ENCODE results near the gene AUTS2. TPM values are rescaled to one million over a fixed set of nuclear protein-coding genes. Genes with fewer than 3 reads are reported as not detected.

The AUTS2 gene
- total and polyA plus RNA-seq, 2 experiments from 2014 or later, result 3.0 to 4.4 TPM

DNA sequence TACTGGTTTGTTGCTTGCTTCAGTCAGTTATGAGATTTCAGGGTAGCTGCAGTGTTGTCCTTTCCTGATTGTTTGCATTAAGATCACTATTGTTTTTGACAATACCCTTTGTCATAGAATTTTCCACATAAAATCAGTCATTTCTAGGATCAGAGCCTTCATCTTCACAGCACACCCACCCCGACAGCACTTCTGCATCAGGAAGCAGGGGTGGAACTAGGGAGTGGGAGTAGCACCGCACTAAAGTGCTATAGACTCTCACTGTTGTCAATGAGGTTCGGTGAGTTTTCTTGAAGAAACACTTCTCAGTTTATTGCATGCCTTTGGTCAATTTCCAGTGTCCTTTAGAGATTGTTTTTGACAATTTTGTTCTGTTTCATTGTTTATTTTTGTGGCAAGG is 632.5 kb downstream of the AUTS2 start:
- WGBS, 2 experiments (ENCODE audit: low coverage in 1 of 2, low lambda C conversion rate in 2 of 2, missing lambda C conversion rate in 2 of 2), result 64 to 73% methylated on average over 3 of the region's 3 CpGs

DNA sequence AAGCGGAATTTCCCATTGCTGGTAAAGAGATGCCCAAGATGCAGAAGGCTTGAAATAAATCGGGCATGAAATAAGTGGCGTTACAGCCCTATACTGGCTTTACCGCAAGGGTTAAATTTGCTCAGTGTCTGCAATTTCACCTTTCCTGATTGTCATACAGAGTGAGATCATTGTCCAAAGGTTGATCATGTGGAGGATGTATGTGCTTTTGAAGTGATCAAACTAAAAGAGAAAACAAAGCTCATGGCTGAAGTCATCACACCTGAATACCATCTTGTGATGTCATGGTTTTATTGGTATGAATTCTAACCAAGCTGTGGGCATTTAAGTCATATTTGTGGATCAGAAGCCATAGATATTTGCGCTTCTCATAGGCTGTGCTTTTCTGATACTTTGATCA is 635.5 kb downstream of the AUTS2 start:
- Histone ChIP-seq H3K9ac (no peak overlapping the region), H3K9me3 (ENCODE audit: low read depth) (peaks cover 12% of the 10 kb centered on the region), H3K79me2 (ENCODE audit: insufficient read depth) (no peaks in the 10 kb centered on the region), H3K4me3 (no peak overlapping the region), H3K36me3 (ENCODE audit: low read depth) (no peaks in the 10 kb centered on the region), H3F3A (ENCODE audit: insufficient read depth) (no peaks in the 10 kb centered on the region), H3K4me1 (ENCODE audit: insufficient read depth) (no peaks in the 10 kb centered on the region), H3K27ac (no peak overlapping the region), H2AFZ (no peak overlapping the region), H3K4me2 (ENCODE audit: unreplicated experiment) (no peak overlapping the region), H4K20me1 (ENCODE audit: insufficient read depth) (no peaks in the 10 kb centered on the region), H3K9me2 (ENCODE audit: insufficient read depth) (no peaks in the 10 kb centered on the region), H3K27me3 (replicated peaks; ENCODE audit: insufficient read depth) (no peaks in the 10 kb centered on the region)
- WGBS, 2 experiments (ENCODE audit: low coverage in 1 of 2, low lambda C conversion rate in 2 of 2, missing lambda C conversion rate in 2 of 2), result 83 to 91% methylated on average over 5 of the region's 5 CpGs
- DNase-seq, result no peak
- in situ Hi-C loops (cut with MboI), result no loop called here
- no peak for TF ChIP-seq EZH2phosphoT487 (IDR thresholded peaks at IDR 0.05; ENCODE audit: insufficient read depth, low read depth)
- TF ChIP-seq EZH2 (IDR thresholded peaks at IDR 0.05; ENCODE audit: insufficient read depth, poor library complexity, severe bottlenecking), result no peak

More for the DNA sequence above, 632.5 kb downstream of the AUTS2 start:
- no peaks in the 10 kb centered on the region for H4K20me1 ChIP-seq (ENCODE audit: insufficient read depth)
- H3K9me3 ChIP-seq (ENCODE audit: low read depth), result peaks cover 12% of the 10 kb centered on the region
- no peaks in the 10 kb centered on the region for H3F3A ChIP-seq (ENCODE audit: insufficient read depth)
- H2AFZ ChIP-seq, result no peak overlapping the region
- no peaks in the 10 kb centered on the region for H3K79me2 ChIP-seq (ENCODE audit: insufficient read depth)
- no peak overlapping the region for H3K9ac ChIP-seq
- H3K9me2 ChIP-seq (ENCODE audit: insufficient read depth), result no peaks in the 10 kb centered on the region
- no peaks in the 10 kb centered on the region for H3K36me3 ChIP-seq (ENCODE audit: low read depth)
- no peak for TF ChIP-seq EZH2 (IDR thresholded peaks at IDR 0.05; ENCODE audit: insufficient read depth, poor library complexity, severe bottlenecking)
- no peak for TF ChIP-seq EZH2phosphoT487 (IDR thresholded peaks at IDR 0.05; ENCODE audit: insufficient read depth, low read depth)
- no peaks in the 10 kb centered on the region for H3K4me1 ChIP-seq (ENCODE audit: insufficient read depth)
- H3K27me3 ChIP-seq (replicated peaks; ENCODE audit: insufficient read depth), result no peaks in the 10 kb centered on the region
- DNase-seq, result no peak
- no peak overlapping the region for H3K4me3 ChIP-seq
- no peak overlapping the region for H3K27ac ChIP-seq
- H3K4me2 ChIP-seq (ENCODE audit: unreplicated experiment), result no peak overlapping the region
- in situ Hi-C loops (cut with MboI), result no loop called here

DNA sequence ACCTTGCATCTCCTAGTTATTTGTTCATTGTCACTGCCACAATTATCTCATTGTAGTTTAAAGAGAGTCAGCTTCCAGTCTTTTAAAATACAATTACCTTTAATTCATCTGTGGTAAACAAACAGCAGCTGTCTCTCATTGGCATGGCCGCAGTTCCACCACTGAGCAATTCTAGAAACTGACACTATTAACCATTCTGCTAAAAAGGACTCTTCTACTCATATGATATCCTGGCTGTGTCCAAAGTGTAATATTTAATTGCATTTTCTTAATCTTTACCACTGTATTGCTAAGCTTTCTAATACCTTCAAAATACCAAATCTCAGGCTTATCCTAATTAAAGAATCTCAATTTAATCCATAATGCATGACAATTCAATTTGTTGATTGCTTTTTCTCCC is 639.0 kb downstream of the AUTS2 start:
- TF ChIP-seq EZH2phosphoT487 (IDR thresholded peaks at IDR 0.05; ENCODE audit: insufficient read depth, low read depth), result no peak
- TF ChIP-seq EZH2 (IDR thresholded peaks at IDR 0.05; ENCODE audit: insufficient read depth, poor library complexity, severe bottlenecking), result no peak
- 61 to 87% methylated on average over 1 of the region's 1 CpG for WGBS, 2 experiments (ENCODE audit: low coverage in 1 of 2, low lambda C conversion rate in 2 of 2, missing lambda C conversion rate in 2 of 2)
- H3K4me3 ChIP-seq, result no peak overlapping the region
- no peaks in the 10 kb centered on the region for H3F3A ChIP-seq (ENCODE audit: insufficient read depth)
- H3K9me3 ChIP-seq (ENCODE audit: low read depth), result no peaks in the 10 kb centered on the region
- no peaks in the 10 kb centered on the region for H3K9me2 ChIP-seq (ENCODE audit: insufficient read depth)
- no peak overlapping the region for H2AFZ ChIP-seq
- H3K27ac ChIP-seq, result no peak overlapping the region
- H3K79me2 ChIP-seq (ENCODE audit: insufficient read depth), result no peaks in the 10 kb centered on the region
- no peak overlapping the region for H3K9ac ChIP-seq
- DNase-seq, result no peak
- H4K20me1 ChIP-seq (ENCODE audit: insufficient read depth), result no peaks in the 10 kb centered on the region
- H3K4me1 ChIP-seq (ENCODE audit: insufficient read depth), result no peaks in the 10 kb centered on the region
- no peak overlapping the region for H3K4me2 ChIP-seq (ENCODE audit: unreplicated experiment)
- H3K36me3 ChIP-seq (ENCODE audit: low read depth), result no peaks in the 10 kb centered on the region
- in situ Hi-C loops (cut with MboI), result no loop called here
- no peaks in the 10 kb centered on the region for H3K27me3 ChIP-seq (replicated peaks; ENCODE audit: insufficient read depth)

DNA sequence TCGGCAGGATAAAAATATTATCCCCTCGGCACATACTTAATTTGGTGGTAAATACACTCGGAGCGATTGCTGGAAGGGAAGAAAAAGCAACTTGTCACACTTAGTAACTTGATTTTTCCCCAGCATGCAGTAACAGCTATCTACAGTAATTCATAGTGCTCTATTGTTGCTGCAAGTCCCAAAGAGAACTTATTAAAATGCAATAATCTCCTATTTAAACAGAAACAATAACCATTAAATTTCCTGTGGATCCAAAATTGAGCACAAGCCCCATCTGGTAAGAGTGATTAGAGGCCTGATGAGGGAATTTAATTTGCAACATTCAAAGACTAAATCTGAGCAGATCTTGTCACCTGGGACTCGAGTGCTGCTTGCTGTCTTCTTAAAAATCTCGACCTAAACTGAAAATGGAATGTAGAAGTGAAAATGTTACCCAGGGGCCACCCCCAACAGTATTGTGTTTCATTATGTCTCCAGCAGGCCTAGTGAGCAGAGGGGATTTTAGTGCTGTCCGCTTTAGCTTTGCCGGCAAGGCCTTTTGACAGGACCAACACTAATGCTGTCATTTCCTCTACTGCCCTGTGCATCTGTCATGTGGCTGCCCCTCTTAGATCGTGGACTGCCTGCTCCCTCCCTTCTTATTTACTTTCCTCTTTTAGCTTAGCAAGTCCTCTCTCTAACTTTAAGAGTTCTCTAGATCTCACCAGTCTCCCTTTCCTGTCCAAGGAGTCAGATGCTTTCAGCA is 639.7 kb downstream of the AUTS2 start:
- H3K27ac ChIP-seq, result no peak overlapping the region
- H3K36me3 ChIP-seq (ENCODE audit: low read depth), result no peaks in the 10 kb centered on the region
- no peak overlapping the region for H3K4me3 ChIP-seq
- no peaks in the 10 kb centered on the region for H3K27me3 ChIP-seq (replicated peaks; ENCODE audit: insufficient read depth)
- no peak overlapping the region for H3K9ac ChIP-seq
- in situ Hi-C loops (cut with MboI), result no loop called here
- WGBS, 2 experiments (ENCODE audit: low coverage in 1 of 2, low lambda C conversion rate in 2 of 2, missing lambda C conversion rate in 2 of 2), result 83 to 88% methylated on average over 9 of the region's 9 CpGs
- no peaks in the 10 kb centered on the region for H3K79me2 ChIP-seq (ENCODE audit: insufficient read depth)
- H2AFZ ChIP-seq, result no peak overlapping the region
- no peaks in the 10 kb centered on the region for H3K4me1 ChIP-seq (ENCODE audit: insufficient read depth)
- H3K9me2 ChIP-seq (ENCODE audit: insufficient read depth), result no peaks in the 10 kb centered on the region
- no peaks in the 10 kb centered on the region for H3K9me3 ChIP-seq (ENCODE audit: low read depth)
- no peaks in the 10 kb centered on the region for H3F3A ChIP-seq (ENCODE audit: insufficient read depth)
- no peak overlapping the region for H3K4me2 ChIP-seq (ENCODE audit: unreplicated experiment)
- no peak for DNase-seq
- TF ChIP-seq EZH2 (IDR thresholded peaks at IDR 0.05; ENCODE audit: insufficient read depth, poor library complexity, severe bottlenecking) (no peak), EZH2phosphoT487 (IDR thresholded peaks at IDR 0.05; ENCODE audit: insufficient read depth, low read depth) (no peak)
- no peaks in the 10 kb centered on the region for H4K20me1 ChIP-seq (ENCODE audit: insufficient read depth)

Data from GM23248 (cell line).